ENCODE measurements around the gene HAVCR1.

DNA sequence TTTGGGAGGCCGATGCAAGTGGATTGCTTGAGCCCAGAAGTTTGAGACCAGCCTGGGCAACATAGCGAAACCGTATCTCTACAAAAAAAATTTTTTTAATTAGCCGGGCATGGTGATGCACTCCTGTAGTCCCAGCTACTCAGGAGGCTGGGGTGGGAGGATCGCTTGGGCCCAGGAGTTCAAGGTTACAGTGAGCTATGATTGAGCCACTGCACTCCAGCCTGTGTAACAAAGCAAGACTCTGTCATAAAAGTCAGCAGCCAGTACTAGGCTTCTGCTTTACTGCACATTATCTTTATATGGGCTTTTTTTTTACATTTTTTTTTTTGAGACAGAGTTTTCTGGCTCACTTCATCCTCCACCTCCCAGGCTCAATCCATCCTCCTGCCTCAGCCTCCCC is 9.4 kb upstream of the HAVCR1 start:
- no peak for TF ChIP-seq ZNF274 (IDR thresholded peaks at IDR 0.05; ENCODE audit: low read depth, low read length)
- no peak for TF ChIP-seq YY1 (IDR thresholded peaks at IDR 0.05; ENCODE audit: insufficient read depth, insufficient read length)
- no peak for TF ChIP-seq SUZ12 (IDR thresholded peaks at IDR 0.05; ENCODE audit: extremely low read depth, insufficient read depth, insufficient read length)

Data from NT2/D1 (cell line).